SJCRH30 (cell line): Measurements from ENCODE around the gene CCL20. TPM values are rescaled to one million over a fixed set of nuclear protein-coding genes. Genes with fewer than 3 reads are reported as not detected.

ENCODE experiments used
- DNase-seq, 2 experiments: peaks; one replicate each; pipeline ENCODE4 v3.0.0-alpha.2; 2015 to 2020
- H3K27ac ChIP-seq: fragments of 250-450 bp; sonication (Bioruptor Pico); 2 replicates; pipeline ENCODE4 v1.5.1; 2020; ENCODE audit warnings: mild to moderate bottlenecking, moderate library complexity
- H3K27me3 ChIP-seq: fragments of 250-450 bp; sonication (Bioruptor Pico); 2 replicates; pipeline ENCODE4 v1.5.1; 2020; ENCODE audit warnings: mild to moderate bottlenecking, moderate library complexity
- H3K36me3 ChIP-seq: fragments of 250-450 bp; sonication (Bioruptor Pico); 2 replicates; pipeline ENCODE4 v1.5.1; 2020; ENCODE audit warnings: mild to moderate bottlenecking, moderate library complexity
- H3K4me1 ChIP-seq: fragments of 250-450 bp; sonication (Bioruptor Pico); 2 replicates; pipeline ENCODE4 v1.5.1; 2020; ENCODE audit warnings: mild to moderate bottlenecking, moderate library complexity
- H3K4me3 ChIP-seq: fragments of 250-450 bp; sonication (Bioruptor Pico); 2 replicates; pipeline ENCODE4 v1.5.1; 2020; ENCODE audit warnings: mild to moderate bottlenecking, moderate library complexity
- H3K9me3 ChIP-seq: fragments of 250-450 bp; sonication (Bioruptor Pico); replicated peaks from 2 replicates; pipeline ENCODE4 v1.5.1; 2020; ENCODE audit warnings: mild to moderate bottlenecking, moderate library complexity
- total RNA-seq: library from RNA; depleted of rRNA; stranded (reverse); fragments of >200 nt; shearing (Covaris generic); gene quantifications from 2 replicates; pipeline ENCODE4 v1.2.3, GENCODE V29; 2014; rRNA removed

CCL20 gene, protein sequence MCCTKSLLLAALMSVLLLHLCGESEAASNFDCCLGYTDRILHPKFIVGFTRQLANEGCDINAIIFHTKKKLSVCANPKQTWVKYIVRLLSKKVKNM
- total RNA-seq = 4.2 and 4.3 TPM in 2 replicates

DNA sequence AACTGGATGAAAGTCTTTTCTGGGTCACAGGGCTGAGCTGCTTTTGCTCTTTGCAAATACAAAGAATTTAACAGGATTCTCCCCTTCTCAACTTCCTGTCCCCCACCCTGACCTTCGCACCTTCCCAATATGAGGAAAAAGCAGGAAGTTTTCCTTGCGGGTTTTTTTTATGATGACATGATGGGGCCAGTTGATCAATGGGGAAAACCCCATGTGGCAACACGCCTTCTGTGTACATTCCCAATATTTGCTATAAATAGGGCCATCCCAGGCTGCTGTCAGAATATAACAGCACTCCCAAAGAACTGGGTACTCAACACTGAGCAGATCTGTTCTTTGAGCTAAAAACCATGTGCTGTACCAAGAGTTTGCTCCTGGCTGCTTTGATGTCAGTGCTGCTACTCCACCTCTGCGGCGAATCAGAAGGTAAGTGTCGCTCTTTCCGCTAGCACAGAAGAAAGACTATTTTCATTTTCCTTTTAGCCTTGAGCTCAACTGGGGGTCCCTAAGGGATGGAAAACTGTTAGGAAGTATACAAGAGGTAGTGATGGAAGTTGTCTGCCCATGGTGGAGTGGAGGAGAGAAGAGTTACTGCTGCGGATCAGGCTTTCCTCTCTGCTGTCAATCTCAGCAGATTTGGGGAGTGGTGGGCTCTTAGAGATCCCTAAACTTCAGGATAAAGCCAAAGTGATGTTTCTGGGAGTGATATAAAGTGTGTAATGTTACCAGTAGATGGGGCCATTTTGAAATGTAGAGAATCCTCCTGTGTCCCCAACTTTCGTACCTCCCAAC is at the start of gene CCL20:
Gene CCL20, plus strand, starts transcription at position 281 of the 792 bp plus-strand sequence. Its CDS starts 70 bp downstream, at position 351.
- H3K9me3 ChIP-seq = no peaks in the 10 kb centered on the region
- no peak within 1 kb of the TSS for H3K27ac ChIP-seq
- H3K36me3 ChIP-seq = no peaks in the 10 kb centered on the region; the same call in none of the 2 replicates
- no peak for DNase-seq
- H3K27me3 ChIP-seq = no peaks in the 10 kb centered on the region
- peaks cover 12% of the 10 kb centered on the region for H3K4me1 ChIP-seq
- H3K4me3 ChIP-seq = no peak within 1 kb of the TSS

DNA sequence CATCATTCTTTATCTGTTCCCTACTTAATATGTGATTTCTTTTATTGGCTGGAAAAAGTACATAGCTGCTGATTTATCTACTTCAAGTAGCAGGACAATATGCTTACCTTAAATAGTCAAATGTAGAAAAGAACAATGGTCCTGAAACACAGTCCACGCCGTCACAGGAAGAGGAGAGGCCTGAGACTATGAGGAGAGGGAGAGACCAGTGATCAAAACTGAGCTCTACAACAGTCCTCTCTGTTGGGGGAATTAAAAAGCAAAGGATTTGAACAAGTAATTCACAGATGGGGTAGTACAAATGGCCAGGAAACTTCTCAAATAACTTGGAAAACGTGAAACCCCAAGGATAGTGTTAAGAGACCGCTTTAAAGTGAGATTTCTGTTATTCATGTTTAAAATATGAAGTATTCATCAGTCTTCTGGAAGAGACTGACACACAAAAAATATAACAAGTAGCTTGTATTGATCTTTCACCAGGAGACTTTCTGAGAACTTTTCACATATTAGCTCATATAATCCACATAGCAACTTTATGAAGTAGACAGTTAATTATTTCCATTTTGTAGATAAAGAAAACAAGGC is 47.8 kb upstream of the CCL20 start:
- Histone ChIP-seq H3K4me1 (no peaks in the 10 kb centered on the region), H3K27me3 (no peaks in the 10 kb centered on the region), H3K36me3 (no peaks in the 10 kb centered on the region), H3K9me3 (no peaks in the 10 kb centered on the region), H3K4me3 (no peak overlapping the region), H3K27ac (no peak overlapping the region)
- DNase-seq = no peak

DNA sequence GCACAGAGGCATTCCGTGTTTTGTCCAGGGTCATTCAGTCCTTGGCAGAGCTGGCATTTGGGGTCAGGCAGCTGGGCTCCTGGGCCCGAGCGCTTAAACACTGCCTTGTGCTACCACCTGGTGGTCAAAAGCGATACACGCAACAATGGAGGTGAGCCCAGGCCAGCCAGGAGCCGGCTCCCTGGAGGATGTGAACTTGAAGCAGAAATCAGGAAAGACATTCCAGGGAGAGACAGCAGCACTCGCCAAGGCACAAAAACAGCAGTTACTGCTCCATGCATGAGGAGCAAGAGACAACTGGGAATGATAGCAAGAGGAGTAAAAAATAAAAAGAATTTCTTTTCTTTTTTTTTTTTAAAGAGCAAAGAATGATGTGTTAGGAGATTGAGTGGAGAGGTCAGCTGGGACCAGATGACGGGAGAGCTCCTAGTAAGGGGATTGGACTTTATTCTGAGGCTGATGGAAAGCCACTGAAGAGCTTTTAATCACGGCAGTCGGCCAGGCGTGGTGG is 47.2 kb upstream of the CCL20 start:
- no peaks in the 10 kb centered on the region for H3K9me3 ChIP-seq
- no peaks in the 10 kb centered on the region for H3K36me3 ChIP-seq
- H3K4me1 ChIP-seq = no peaks in the 10 kb centered on the region
- H3K27ac ChIP-seq = no peak overlapping the region
- no peak overlapping the region for H3K4me3 ChIP-seq
- no peaks in the 10 kb centered on the region for H3K27me3 ChIP-seq
- DNase-seq = peak; percentile 73 to 90

DNA sequence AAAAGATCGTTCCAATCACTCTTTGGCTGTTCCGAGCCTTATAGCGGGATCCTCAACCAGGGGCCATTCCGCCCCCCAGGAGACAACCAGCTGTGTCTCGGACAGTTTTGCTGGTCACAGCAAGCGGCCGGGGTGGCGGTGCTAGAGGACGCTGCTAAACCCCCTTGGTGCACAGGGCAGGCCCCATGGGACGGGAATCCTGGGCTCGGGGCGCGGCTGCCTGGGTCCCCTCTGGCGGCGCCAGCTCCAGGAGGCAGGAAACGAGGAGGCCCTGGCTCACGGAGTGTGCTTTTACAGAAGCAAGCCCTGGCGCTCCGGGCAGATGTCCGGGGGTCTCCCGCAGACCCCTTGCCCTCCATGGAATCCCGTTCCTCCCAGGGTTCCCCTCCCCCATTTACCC is 45.8 kb upstream of the CCL20 start:
- no peaks in the 10 kb centered on the region for H3K9me3 ChIP-seq
- no peak overlapping the region for H3K4me3 ChIP-seq
- H3K27ac ChIP-seq = no peak overlapping the region
- H3K36me3 ChIP-seq = no peaks in the 10 kb centered on the region
- no peaks in the 10 kb centered on the region for H3K4me1 ChIP-seq
- DNase-seq = no peak
- H3K27me3 ChIP-seq = no peaks in the 10 kb centered on the region

DNA sequence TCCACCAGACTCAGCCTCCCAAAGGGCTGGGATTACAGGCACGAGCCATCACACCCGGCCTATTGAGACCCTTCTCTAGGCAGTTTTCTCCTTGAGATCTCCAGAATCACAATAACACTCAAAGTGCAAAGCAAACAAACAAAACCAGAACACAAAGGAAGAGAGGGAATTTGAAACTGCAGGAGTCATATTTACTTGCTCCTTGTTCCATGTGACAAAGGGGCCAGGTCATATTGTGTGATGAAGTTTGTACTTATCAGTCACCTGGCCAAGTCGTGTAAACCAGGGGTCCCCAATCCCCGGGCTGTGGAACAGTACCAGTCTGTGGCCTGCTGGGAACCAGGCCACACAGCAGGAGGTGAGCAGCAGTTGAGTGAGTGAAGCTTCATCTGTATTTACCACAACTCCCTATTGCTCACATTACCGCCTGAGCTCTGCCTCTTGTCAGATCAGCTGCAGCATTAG is 41.4 kb upstream of the CCL20 start:
- H3K4me1 ChIP-seq = no peaks in the 10 kb centered on the region; the same call in 1 of the 2 replicates
- H3K36me3 ChIP-seq = no peaks in the 10 kb centered on the region
- no peak overlapping the region for H3K27ac ChIP-seq
- H3K27me3 ChIP-seq = no peaks in the 10 kb centered on the region
- H3K9me3 ChIP-seq = no peaks in the 10 kb centered on the region
- no peak for DNase-seq
- no peak overlapping the region for H3K4me3 ChIP-seq

DNA sequence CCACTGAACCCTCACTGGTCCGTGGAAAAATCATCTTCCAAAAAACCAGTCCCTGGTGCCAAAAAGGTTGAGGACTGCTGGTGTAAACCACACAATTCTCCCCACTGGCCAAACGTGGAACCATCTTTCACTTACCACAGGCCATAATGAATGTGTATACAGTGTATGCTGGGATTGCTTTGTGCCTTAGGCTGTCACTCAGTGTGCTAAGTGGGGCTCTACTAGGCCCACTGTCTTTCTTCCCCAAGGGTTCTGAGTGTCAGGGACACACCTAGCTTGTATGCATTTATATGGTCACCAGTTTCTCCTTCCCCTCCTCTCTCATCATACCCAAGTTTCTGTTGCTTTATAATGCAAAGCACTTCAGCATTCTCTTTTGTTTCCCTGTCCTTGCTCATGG is 40.7 kb upstream of the CCL20 start:
- H3K4me1 ChIP-seq = no peaks in the 10 kb centered on the region; the same call in 1 of the 2 replicates

DNA sequence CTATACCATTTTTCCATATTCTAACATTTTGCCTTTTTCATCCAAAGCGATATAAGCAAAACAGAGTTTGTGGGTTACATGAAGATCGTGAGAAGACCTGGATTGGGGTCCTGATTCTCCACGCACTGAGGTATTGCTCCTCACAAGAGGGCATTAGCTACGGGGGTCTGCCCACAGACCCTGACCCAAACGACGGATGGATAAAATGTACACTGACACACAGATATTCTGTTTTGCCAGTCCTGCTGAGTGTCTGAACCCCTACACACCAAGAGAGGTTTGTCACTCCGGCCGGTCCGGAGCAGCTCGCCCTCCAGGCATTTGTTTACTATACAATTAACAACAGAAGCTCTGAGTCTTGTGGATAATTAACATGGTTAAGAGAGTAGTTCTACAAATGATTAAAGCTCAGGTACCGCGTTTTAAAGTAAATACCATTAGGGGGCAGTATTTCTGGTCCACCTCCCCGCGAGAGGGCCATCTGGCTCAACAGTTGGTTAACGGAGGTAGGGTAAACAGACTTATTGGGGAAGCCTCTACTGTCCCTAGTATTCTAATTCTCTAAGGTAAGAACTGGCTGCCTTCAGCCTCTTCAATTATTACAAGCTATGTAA is 39.5 kb upstream of the CCL20 start:
- Histone ChIP-seq H3K27me3 (no peaks in the 10 kb centered on the region), H3K4me3 (no peak overlapping the region), H3K36me3 (no peaks in the 10 kb centered on the region), H3K4me1 (no peaks in the 10 kb centered on the region; the same call in 1 of the 2 replicates), H3K27ac (no peak overlapping the region), H3K9me3 (no peaks in the 10 kb centered on the region)
- DNase-seq = no peak

More for the DNA sequence above, 40.7 kb upstream of the CCL20 start:
- H3K4me3 ChIP-seq = no peak overlapping the region
- H3K36me3 ChIP-seq = no peaks in the 10 kb centered on the region
- H3K27ac ChIP-seq = no peak overlapping the region
- no peaks in the 10 kb centered on the region for H3K9me3 ChIP-seq
- DNase-seq = no peak
- H3K27me3 ChIP-seq = no peaks in the 10 kb centered on the region

DNA sequence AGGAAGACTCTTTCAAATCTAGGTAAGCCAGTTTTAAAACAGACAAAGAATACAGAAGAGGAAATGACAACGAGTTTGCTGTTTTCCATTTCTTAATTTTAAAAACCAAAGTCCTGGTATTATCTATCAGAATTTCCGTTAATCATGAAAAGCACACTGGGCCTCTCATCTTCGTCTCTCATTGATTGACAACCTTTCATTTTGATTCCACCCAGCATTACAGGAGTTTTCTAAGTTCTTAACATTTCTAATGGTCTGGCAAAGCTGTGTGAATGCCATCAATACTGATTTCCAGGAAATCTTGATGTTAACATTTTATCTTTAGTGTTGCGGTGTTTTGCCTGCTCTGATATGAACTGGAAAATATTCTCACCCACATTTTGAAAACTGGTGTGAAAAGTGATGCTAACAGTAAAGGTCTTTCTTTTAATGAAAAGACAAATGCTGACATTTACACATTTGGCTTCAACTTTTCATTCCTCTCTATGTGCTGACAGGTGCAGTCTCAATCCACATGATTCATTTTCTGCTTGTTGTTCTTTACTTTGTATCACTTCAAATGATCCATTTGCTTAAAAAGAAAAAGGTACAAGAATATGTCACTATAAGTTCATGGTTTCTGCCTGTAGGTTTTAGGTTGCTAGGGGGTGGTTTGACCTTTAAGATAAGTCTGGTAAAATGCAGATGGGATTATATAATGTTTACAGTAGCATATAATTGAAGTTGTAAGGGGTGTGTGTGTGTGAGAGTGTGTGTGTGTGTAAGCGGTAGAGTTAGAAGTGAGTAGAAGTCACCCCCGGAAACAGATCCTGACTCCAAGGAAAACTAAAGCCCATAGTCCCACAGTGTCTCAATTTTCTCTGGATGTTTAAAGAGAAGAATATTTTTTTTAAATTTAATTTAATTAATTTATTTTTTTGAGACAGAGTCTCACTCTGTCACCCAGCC is 38.5 kb upstream of the CCL20 start:
- no peaks in the 10 kb centered on the region for H3K36me3 ChIP-seq
- no peak for DNase-seq
- H3K9me3 ChIP-seq = no peaks in the 10 kb centered on the region
- no peak overlapping the region for H3K4me3 ChIP-seq
- no peaks in the 10 kb centered on the region for H3K27me3 ChIP-seq
- no peak overlapping the region for H3K27ac ChIP-seq
- no peaks in the 10 kb centered on the region; the same call in 1 of the 2 replicates for H3K4me1 ChIP-seq

DNA sequence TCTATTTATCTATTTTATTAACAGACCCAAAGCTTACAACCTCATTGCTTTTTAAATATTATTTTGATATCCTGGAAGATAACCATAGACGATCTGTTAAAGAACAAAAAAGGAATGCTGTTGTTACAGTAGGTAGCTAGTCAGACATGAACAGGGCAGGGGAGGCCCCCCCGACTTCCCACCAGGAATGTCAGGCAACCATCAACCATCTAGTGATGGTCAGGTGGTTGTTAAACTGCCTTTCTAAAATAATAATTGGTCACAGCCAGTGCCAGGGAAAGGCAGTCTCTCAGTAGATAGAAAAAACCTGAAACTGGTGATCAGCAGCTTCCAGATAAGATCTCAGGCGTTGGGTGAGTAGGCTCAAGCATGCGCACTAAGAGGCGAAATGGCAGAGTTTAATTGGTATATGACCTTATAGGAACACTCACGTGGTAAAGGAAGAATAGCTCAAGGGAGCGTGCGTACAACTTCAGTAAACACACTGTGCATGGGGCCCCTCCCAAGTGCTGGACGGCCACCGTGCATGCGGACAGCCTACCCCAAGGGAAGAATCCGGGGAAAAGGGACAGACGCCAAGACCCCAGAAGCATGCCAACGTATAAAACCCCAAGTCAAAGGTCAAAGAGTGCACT is 32.5 kb upstream of the CCL20 start:
- no peak overlapping the region for H3K4me3 ChIP-seq
- peaks cover 5% of the 10 kb centered on the region for H3K27me3 ChIP-seq
- H3K4me1 ChIP-seq = no peaks in the 10 kb centered on the region
- DNase-seq = no peak
- no peaks in the 10 kb centered on the region for H3K36me3 ChIP-seq
- H3K9me3 ChIP-seq = no peaks in the 10 kb centered on the region
- no peak overlapping the region for H3K27ac ChIP-seq

DNA sequence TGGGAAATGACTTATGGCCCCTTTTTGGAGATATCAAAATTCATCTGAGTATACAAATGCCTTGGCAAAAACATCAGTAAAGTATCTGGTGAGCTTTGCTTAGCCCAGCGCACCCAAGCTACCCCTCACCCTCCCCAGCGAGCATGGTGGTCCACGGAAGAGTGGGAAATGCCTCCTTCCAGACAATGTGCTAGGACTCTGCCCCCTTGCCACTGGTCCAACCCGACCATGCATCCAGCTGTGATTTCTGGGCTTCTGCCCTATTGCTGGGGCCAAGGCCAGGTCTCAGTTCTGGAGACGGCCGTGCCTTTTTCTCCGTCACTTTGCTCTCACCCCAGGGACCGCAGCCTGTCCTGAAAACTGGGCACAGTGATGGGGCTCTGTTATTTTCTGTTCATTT is 31.8 kb upstream of the CCL20 start:
- H3K27me3 ChIP-seq = peaks cover 11% of the 10 kb centered on the region
- no peak for DNase-seq
- no peak overlapping the region for H3K4me3 ChIP-seq
- no peak overlapping the region for H3K27ac ChIP-seq
- no peaks in the 10 kb centered on the region for H3K9me3 ChIP-seq
- no peaks in the 10 kb centered on the region for H3K4me1 ChIP-seq
- H3K36me3 ChIP-seq = no peaks in the 10 kb centered on the region

DNA sequence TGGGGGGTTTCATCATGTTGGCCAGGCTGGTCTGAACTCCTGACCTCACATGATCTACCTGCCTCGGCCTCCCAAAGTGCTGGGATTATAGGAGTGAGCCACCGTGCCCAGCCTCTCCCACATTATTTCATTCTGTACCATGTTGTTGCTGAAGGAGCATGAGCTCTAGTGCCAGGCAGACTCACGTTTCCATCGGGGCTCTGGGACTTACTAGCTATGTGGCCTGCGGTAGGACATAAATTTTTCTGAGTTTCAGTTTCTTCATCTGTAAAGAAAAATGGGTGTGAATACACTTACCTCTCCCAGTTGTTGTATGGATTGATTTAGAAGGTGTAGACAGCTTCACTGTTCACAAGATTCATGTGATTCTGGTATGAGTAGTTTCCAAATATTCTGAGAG is 30.8 kb upstream of the CCL20 start:
- Histone ChIP-seq H3K4me1 (no peaks in the 10 kb centered on the region), H3K27me3 (peaks cover 11% of the 10 kb centered on the region), H3K27ac (no peak overlapping the region), H3K9me3 (no peaks in the 10 kb centered on the region; the same call in 1 of the 2 replicates), H3K4me3 (no peak overlapping the region), H3K36me3 (no peaks in the 10 kb centered on the region)
- no peak for DNase-seq

DNA sequence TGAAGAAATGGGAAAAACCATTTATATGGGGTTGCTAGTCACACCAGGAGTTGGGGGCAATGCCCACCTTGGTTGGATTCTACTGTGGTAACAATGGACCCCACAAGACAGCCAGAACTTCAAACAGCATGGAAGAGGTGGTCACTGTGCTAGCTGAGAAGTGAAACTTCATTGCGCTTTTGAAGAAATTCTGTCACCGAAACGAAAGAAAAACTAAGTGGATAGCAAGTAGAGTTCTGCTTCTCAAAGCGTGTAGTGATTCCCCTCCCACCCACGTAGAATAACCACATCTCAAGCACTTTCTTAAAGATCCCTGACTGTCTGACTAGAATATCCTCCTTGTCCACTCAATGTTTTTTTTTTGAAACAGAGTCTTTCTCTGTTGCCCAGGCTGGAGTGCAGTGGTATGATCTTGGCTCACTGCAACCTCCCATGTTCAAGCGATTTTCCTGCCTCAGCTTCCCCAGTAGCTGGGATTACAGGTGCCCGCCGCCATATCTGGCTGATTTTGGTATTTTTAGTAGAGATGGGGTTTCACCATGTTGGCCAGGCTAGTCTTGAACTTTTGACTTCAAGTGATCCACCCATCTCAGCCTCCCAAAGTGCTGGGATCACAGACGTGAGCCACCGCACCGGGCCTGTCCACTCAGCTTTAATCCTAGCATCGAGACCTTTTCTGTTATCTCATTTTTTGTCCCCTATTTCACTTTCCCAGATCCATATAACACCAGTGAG is 30.1 kb upstream of the CCL20 start:
- Histone ChIP-seq H3K27ac (no peak overlapping the region), H3K36me3 (no peaks in the 10 kb centered on the region), H3K4me1 (no peaks in the 10 kb centered on the region), H3K9me3 (no peaks in the 10 kb centered on the region; the same call in 1 of the 2 replicates), H3K4me3 (no peak overlapping the region), H3K27me3 (peaks cover 11% of the 10 kb centered on the region)
- no peak for DNase-seq

DNA sequence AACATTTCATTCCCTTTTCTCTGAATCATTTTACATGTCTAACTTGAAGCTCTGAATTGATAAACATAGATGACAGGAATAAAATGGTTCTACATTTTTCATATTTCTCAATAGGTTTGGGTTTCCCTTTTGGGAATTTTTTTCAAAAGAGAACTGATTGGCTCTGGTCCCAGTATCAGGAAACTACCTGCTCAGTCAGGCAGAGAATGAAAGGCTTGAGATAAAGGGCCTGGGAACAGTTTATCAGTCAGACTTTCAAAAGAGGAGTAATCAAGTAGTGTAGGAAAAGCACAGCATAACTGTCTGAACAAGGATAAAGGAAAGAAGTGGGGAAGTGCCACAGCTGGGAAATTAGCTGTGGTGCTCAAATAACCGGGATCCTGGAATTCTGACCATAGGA is 28.3 kb upstream of the CCL20 start:
- H3K36me3 ChIP-seq = no peaks in the 10 kb centered on the region

More for the DNA sequence above, 28.3 kb upstream of the CCL20 start:
- Histone ChIP-seq H3K27ac (no peak overlapping the region), H3K9me3 (no peaks in the 10 kb centered on the region; the same call in 1 of the 2 replicates), H3K4me1 (peaks cover 7% of the 10 kb centered on the region), H3K4me3 (no peak overlapping the region), H3K27me3 (peaks cover 11% of the 10 kb centered on the region)
- DNase-seq = no peak
